Tibial nerve (tissue), 4 donors: Measurements from ENCODE around the gene PAN3. TPM values are rescaled to one million over a fixed set of nuclear protein-coding genes. Genes with fewer than 3 reads are reported as not detected.

Experiments used
- DNase-seq, 2 donors: peaks; one replicate each; pipeline ENCODE4 v3.0.0-alpha.2; 2019; ENCODE audit warnings: low spot score in 2 of 2
- H3K27ac ChIP-seq, 4 donors: fragments of 200-600 bp; sonication (generic) in 3 of 4; one replicate each; pipeline ENCODE4 v1.5.1; 2017 to 2019; ENCODE audit warnings: mild to moderate bottlenecking in 1 of 4
- H3K27me3 ChIP-seq, 2 donors: fragments of 200-600 bp; sonication (generic) in 1 of 2; one replicate each; pipeline versions ENCODE4 v1.5.1 to v1.6.0; 2017 to 2019
- H3K36me3 ChIP-seq, 3 donors: fragments of 200-600 bp; sonication (generic); one replicate each; pipeline ENCODE4 v1.5.1; 2018 to 2019
- H3K4me1 ChIP-seq, 4 donors: fragments of 200-600 bp; sonication (generic) in 3 of 4; one replicate each; pipeline ENCODE4 v1.5.1; 2017 to 2019
- H3K4me3 ChIP-seq, 4 donors: fragments of 200-600 bp; sonication (generic) in 3 of 4; one replicate each; pipeline ENCODE4 v1.5.1; 2017 to 2019; ENCODE audit warnings: mild to moderate bottlenecking in 1 of 4, moderate library complexity in 1 of 4
- H3K9me3 ChIP-seq, 4 donors: fragments of 200-600 bp; sonication (generic) in 3 of 4; one replicate each; pipeline ENCODE4 v1.5.1; 2017 to 2019
- CTCF ChIP-seq, 5 experiments: fragments of 200-600 bp in 3 of 5; fragments of 450-650 bp in 2 of 5; sonication (generic) in 3 of 5; IDR thresholded peaks; one replicate each; pipeline ENCODE4 v1.5.1; 2016 to 2019; ENCODE audit warnings: antibody characterized with exemption in 5 of 5, mild to moderate bottlenecking in 3 of 5, moderate library complexity in 2 of 5
- EP300 ChIP-seq, 2 donors: sonication (generic); formaldehyde crosslinking; IDR thresholded peaks; one replicate each; pipeline ENCODE4 v1.6.1; 2017; ENCODE audit warnings: antibody characterized with exemption in 2 of 2, mild to moderate bottlenecking in 1 of 2
- POLR2A ChIP-seq, 2 donors: fragments of 450-650 bp; IDR thresholded peaks; one replicate each; pipeline ENCODE4 v1.6.1; 2017; ENCODE audit warnings: antibody characterized with exemption in 2 of 2, mild to moderate bottlenecking in 2 of 2, moderate library complexity in 2 of 2
- WGBS, 2 donors: methylation state at CpG; one replicate each; pipeline ENCODE4 v1.1.5; 2018; 5-methylcytosine and 5-hydroxymethylcytosine counted together
- total RNA-seq, 4 donors: library from RNA; depleted of rRNA; stranded (reverse); fragments of >200 nt; gene quantifications; one replicate each; pipeline ENCODE4 v1.1.0, GENCODE V29; 2016

PAN3 gene
- total RNA-seq, 4 donors from 2014 or later: 40.5 to 54.4 (median 49.0) TPM

- Histone ChIP-seq H3K4me3 (no peak overlapping the region), H3K4me1 (peaks cover 0 to 4% (median 0%) of the 10 kb centered on the region in 4 donors), H3K9me3 (no peaks in the 10 kb centered on the region), H3K27me3 (no peaks in the 10 kb centered on the region), H3K36me3 (peaks cover 0 to 6% (median 0%) of the 10 kb centered on the region in 3 donors), H3K27ac (no peak overlapping the region)
- TF ChIP-seq EP300 (IDR thresholded peaks at IDR 0.05) (no peak), CTCF (IDR thresholded peaks at IDR 0.05) (no peak), POLR2A (IDR thresholded peaks at IDR 0.05) (no peak)
- no peak for DNase-seq
- WGBS, 2 donors: 89% methylated on average over 6 of the region's 6 CpGs
Measured at GRCh38 chr13:28251466-28251865, 113.1 kb downstream of the PAN3 start.

GRCh38 chr13:28252547-28252946 is 114.2 kb downstream of the PAN3 start:
- Histone ChIP-seq H3K36me3 (peaks cover 0 to 16% (median 0%) of the 10 kb centered on the region in 3 donors), H3K9me3 (no peaks in the 10 kb centered on the region), H3K27ac (no peak overlapping the region), H3K4me1 (peaks cover 0 to 4% (median 0%) of the 10 kb centered on the region in 4 donors), H3K4me3 (no peak overlapping the region), H3K27me3 (no peaks in the 10 kb centered on the region)
- WGBS, 2 donors: 88 to 92% methylated on average over 1 of the region's 1 CpG
- DNase-seq: no peak
- TF ChIP-seq POLR2A (IDR thresholded peaks at IDR 0.05) (no peak), EP300 (IDR thresholded peaks at IDR 0.05) (no peak), CTCF (IDR thresholded peaks at IDR 0.05) (no peak)

DNA sequence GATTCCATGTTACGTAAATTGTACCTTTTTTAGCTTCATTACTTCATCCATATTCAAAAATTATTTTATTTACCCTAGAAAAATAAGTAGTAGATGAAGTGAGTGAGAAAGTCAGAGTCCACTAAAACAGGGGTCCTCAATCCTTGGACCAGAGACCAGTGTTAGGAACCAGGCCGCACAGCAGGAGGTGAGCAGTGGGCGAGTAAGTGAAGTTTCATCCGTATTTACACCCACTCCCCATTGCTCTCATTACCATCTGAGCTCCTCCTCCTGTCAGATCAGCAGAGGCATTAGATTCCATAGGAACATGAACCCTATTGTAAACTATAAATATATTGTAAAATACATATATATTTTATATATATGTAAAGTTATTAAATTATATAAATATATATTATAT is 119.0 kb downstream of the PAN3 start:
- H3K27me3 ChIP-seq: no peaks in the 10 kb centered on the region
- WGBS, 2 donors: 91 to 95% methylated on average over 4 of the region's 4 CpGs

DNA sequence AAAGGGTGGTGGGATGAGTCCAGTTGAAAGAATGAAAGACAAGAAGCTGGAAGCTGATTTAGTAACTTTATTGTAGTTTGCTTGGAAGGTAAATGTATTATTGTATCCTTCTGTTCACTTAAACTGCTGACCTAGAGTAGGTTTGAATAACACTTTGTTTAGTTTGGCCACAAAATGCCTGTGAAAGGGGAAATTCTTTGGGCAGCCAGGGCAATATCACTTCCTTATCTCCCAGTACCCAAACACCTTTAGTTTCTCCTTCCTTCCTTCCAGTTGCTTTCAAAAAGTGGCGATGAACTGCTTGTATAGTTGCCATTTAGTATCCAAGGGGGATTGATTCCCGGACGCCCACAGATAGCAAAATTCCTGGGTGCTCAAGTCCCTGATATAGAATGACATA is 120.1 kb downstream of the PAN3 start:
- peaks cover 0 to 9% (median 0%) of the 10 kb centered on the region in 4 donors for H3K4me1 ChIP-seq
- no peak overlapping the region for H3K27ac ChIP-seq
- H3K36me3 ChIP-seq: peaks cover 0 to 63% (median 0%) of the 10 kb centered on the region in 3 donors
- TF ChIP-seq EP300 (IDR thresholded peaks at IDR 0.05): no peak
- TF ChIP-seq CTCF (IDR thresholded peaks at IDR 0.05): no peak
- TF ChIP-seq POLR2A (IDR thresholded peaks at IDR 0.05): no peak
- WGBS, 2 donors: 59 to 66% methylated on average over 3 of the region's 3 CpGs
- H3K27me3 ChIP-seq: no peaks in the 10 kb centered on the region
- DNase-seq: no peak
- no peaks in the 10 kb centered on the region for H3K9me3 ChIP-seq
- no peak overlapping the region for H3K4me3 ChIP-seq

More for the DNA sequence above, 119.0 kb downstream of the PAN3 start:
- Histone ChIP-seq H3K4me3 (no peak overlapping the region), H3K9me3 (no peaks in the 10 kb centered on the region), H3K4me1 (peaks cover 0 to 9% (median 0%) of the 10 kb centered on the region in 4 donors), H3K27ac (no peak overlapping the region), H3K36me3 (peaks cover 0 to 53% (median 0%) of the 10 kb centered on the region in 3 donors)
- TF ChIP-seq CTCF (IDR thresholded peaks at IDR 0.05) (no peak), POLR2A (IDR thresholded peaks at IDR 0.05) (no peak), EP300 (IDR thresholded peaks at IDR 0.05) (no peak)
- no peak for DNase-seq

DNA sequence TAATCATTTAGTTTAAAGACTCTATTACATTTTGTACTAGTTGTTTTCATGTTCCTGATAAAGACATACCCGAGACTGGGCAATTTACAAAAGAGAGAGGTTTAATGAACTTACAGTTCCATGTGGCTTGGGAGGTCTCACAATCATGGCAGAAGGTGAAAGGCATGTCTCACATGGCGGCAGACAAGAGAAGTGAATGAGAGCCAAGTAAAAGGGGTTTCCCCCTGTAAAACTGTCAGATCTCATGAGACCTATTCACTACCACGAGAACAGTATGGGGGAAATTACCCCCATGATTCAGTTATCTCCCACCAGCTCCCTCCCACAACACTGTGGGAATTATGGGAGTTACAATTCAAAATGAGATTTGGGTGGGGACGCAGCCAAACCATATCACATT is 129.2 kb downstream of the PAN3 start:
- Histone ChIP-seq H3K9me3 (no peaks in the 10 kb centered on the region), H3K4me3 (no peak overlapping the region), H3K36me3 (peaks cover 0 to 66% (median 0%) of the 10 kb centered on the region in 3 donors), H3K27me3 (no peaks in the 10 kb centered on the region), H3K4me1 (no peaks in the 10 kb centered on the region), H3K27ac (no peak overlapping the region)
- no peak for DNase-seq
- TF ChIP-seq EP300 (IDR thresholded peaks at IDR 0.05): no peak
- no peak for TF ChIP-seq CTCF (IDR thresholded peaks at IDR 0.05)
- no peak for TF ChIP-seq POLR2A (IDR thresholded peaks at IDR 0.05)
- WGBS, 2 donors: 91 to 92% methylated on average over 4 of the region's 4 CpGs
